Thyroid gland (tissue), 4 donors: ENCODE data around the gene LGALS8. TPM values are rescaled to one million over a fixed set of nuclear protein-coding genes. Genes with fewer than 3 reads are reported as not detected.

Source experiments
- DNase-seq, 2 donors: peaks; one replicate each; pipeline ENCODE4 v3.0.0-alpha.2; 2019
- H3K27ac ChIP-seq, 3 donors: fragments of 200-600 bp; sonication (generic); 1 replicate in 2 of 3; 2 replicates in 1 of 3; pipeline ENCODE4 v1.5.1; 2016 to 2019; ENCODE audit warnings: mild to moderate bottlenecking in 1 of 3, moderate library complexity in 1 of 3
- H3K27me3 ChIP-seq: fragments of 200-600 bp; sonication (generic); one replicate; pipeline ENCODE4 v1.5.1; 2019
- H3K36me3 ChIP-seq, 2 donors: fragments of 200-600 bp; sonication (generic); one replicate each; pipeline ENCODE4 v1.5.1; 2016 to 2019
- H3K4me1 ChIP-seq, 2 donors: fragments of 200-600 bp; sonication (generic); one replicate each; pipeline ENCODE4 v1.5.1; 2017 to 2019
- H3K4me3 ChIP-seq, 3 donors: fragments of 200-600 bp; sonication (generic); replicated peaks in 1 of 3; 1 replicate in 2 of 3; 2 replicates in 1 of 3; pipeline ENCODE4 v1.5.1; 2016; ENCODE audit warnings: mild to moderate bottlenecking in 1 of 3
- H3K9me3 ChIP-seq: fragments of 200-600 bp; sonication (generic); one replicate; pipeline ENCODE4 v1.5.1; 2017
- CTCF ChIP-seq, 6 experiments: fragments of 200-600 bp in 3 of 6; fragments of 450-650 bp in 3 of 6; sonication (generic) in 3 of 6; IDR thresholded peaks; one replicate each; pipeline ENCODE4 v1.5.1; 2016 to 2019; ENCODE audit warnings: antibody characterized with exemption in 6 of 6, mild to moderate bottlenecking in 2 of 6, inconsistent platforms in 1 of 6, moderate library complexity in 1 of 6
- POLR2A ChIP-seq, 2 donors: fragments of 450-650 bp; IDR thresholded peaks; one replicate each; pipeline ENCODE4 v1.6.1; 2017; ENCODE audit warnings: antibody characterized with exemption in 2 of 2, mild to moderate bottlenecking in 2 of 2, moderate library complexity in 1 of 2
- WGBS, 2 donors: methylation state at CpG; one replicate each; pipeline ENCODE4 v1.1.5; 2017; 5-methylcytosine and 5-hydroxymethylcytosine counted together
- intact Hi-C: fragments of 100-400 bp; cut with DNase I; formaldehyde crosslinking; loops from one replicate; pipeline ENCODE4 v1.15.1; 2023
- total RNA-seq, 4 donors: library from RNA; depleted of rRNA; stranded (reverse); fragments of >200 nt; gene quantifications; one replicate each; pipeline ENCODE4 v1.2.3, GENCODE V29; 2016

LGALS8 gene
- total RNA-seq, 4 donors from 2014 or later = 61.8 to 94.2 (median 79.2) TPM

- Histone ChIP-seq H3K4me3 (no peak overlapping the region), H3K36me3 (peaks cover 0 to 11% of the 10 kb centered on the region in 2 donors), H3K27ac (no peak overlapping the region), H3K27me3 (no peaks in the 10 kb centered on the region), H3K4me1 (peaks cover 6 to 15% of the 10 kb centered on the region in 2 donors), H3K9me3 (no peaks in the 10 kb centered on the region)
- 85 to 90% methylated on average over 3 of the region's 3 CpGs for WGBS, 2 donors
- no peak for TF ChIP-seq POLR2A (IDR thresholded peaks at IDR 0.05)
- TF ChIP-seq CTCF (IDR thresholded peaks at IDR 0.05) = no peak
- DNase-seq = no peak
- intact Hi-C loops = loop anchor here (10.0 kb wide), 1 partner anchor 421 kb away; no protein-coding TSS in a partner anchor
Measured at GRCh38 chr1:236526079-236526478, 2.3 kb downstream of the LGALS8 start.

- Histone ChIP-seq H3K27ac (no peak overlapping the region), H3K27me3 (no peaks in the 10 kb centered on the region), H3K9me3 (no peaks in the 10 kb centered on the region), H3K4me1 (peaks cover 0 to under 1% of the 10 kb centered on the region in 2 donors), H3K36me3 (peaks cover 0 to 14% of the 10 kb centered on the region in 2 donors), H3K4me3 (no peak overlapping the region)
- intact Hi-C loops = no loop called here
- WGBS, 2 donors = 90 to 96% methylated on average over 1 of the region's 1 CpG
- no peak for DNase-seq
- TF ChIP-seq POLR2A (IDR thresholded peaks at IDR 0.05) (no peak), CTCF (IDR thresholded peaks at IDR 0.05) (no peak)
Measured at GRCh38 chr1:236530286-236530685, 6.5 kb downstream of the LGALS8 start.

- H3K4me3 ChIP-seq = no peak overlapping the region
- H3K4me1 ChIP-seq = no peaks in the 10 kb centered on the region
- DNase-seq = no peak
- H3K36me3 ChIP-seq = peaks cover 0 to 14% of the 10 kb centered on the region in 2 donors
- intact Hi-C loops = no loop called here
- no peak overlapping the region for H3K27ac ChIP-seq
- no peaks in the 10 kb centered on the region for H3K27me3 ChIP-seq
- WGBS, 2 donors = 79 to 85% methylated on average over 5 of the region's 5 CpGs
- no peak for TF ChIP-seq CTCF (IDR thresholded peaks at IDR 0.05)
- TF ChIP-seq POLR2A (IDR thresholded peaks at IDR 0.05) = no peak
- H3K9me3 ChIP-seq = no peaks in the 10 kb centered on the region
Measured at GRCh38 chr1:236530959-236531358, 7.2 kb downstream of the LGALS8 start.

GRCh38 chr1:236532850-236533249 is 9.1 kb downstream of the LGALS8 start:
- WGBS, 2 donors = 83 to 91% methylated on average over 4 of the region's 4 CpGs
- Histone ChIP-seq H3K4me1 (no peaks in the 10 kb centered on the region), H3K36me3 (peaks cover 0 to 2% of the 10 kb centered on the region in 2 donors), H3K4me3 (no peak overlapping the region), H3K27me3 (no peaks in the 10 kb centered on the region), H3K9me3 (no peaks in the 10 kb centered on the region), H3K27ac (no peak overlapping the region)
- no peak for DNase-seq
- intact Hi-C loops = no loop called here
- TF ChIP-seq POLR2A (IDR thresholded peaks at IDR 0.05) (no peak), CTCF (IDR thresholded peaks at IDR 0.05) (no peak)

GRCh38 chr1:236534151-236534651 is 10.4 kb downstream of the LGALS8 start:
- Histone ChIP-seq H3K9me3 (no peaks in the 10 kb centered on the region), H3K4me3 (no peak overlapping the region), H3K4me1 (no peaks in the 10 kb centered on the region), H3K27me3 (no peaks in the 10 kb centered on the region), H3K36me3 (peaks cover 13 to 15% of the 10 kb centered on the region in 2 donors), H3K27ac (no peak overlapping the region)
- WGBS, 2 donors = 82 to 87% methylated on average over 4 of the region's 4 CpGs
- intact Hi-C loops = no loop called here
- no peak for DNase-seq
- TF ChIP-seq CTCF (IDR thresholded peaks at IDR 0.05) (no peak), POLR2A (IDR thresholded peaks at IDR 0.05) (no peak)
